Coronary artery (tissue), 2 donors: ENCODE measurements around the gene OTOG.

Experiments used
- DNase-seq: peaks from one replicate; pipeline ENCODE4 v3.0.0-alpha.2; 2017; ENCODE audit warnings: low spot score
- H3K27ac ChIP-seq, 2 donors: fragments of 200-600 bp; sonication (generic); one replicate each; pipeline ENCODE4 v1.5.1; 2016 to 2019
- H3K4me3 ChIP-seq: fragments of 200-600 bp; sonication (generic); 2 replicates; pipeline ENCODE4 v1.5.1; 2016; ENCODE audit warnings: mild to moderate bottlenecking, moderate library complexity
- CTCF ChIP-seq: fragments of 200-600 bp; sonication (generic); IDR thresholded peaks from one replicate; pipeline ENCODE4 v1.5.1; 2019; ENCODE audit warnings: antibody characterized with exemption

Gene OTOG

DNA sequence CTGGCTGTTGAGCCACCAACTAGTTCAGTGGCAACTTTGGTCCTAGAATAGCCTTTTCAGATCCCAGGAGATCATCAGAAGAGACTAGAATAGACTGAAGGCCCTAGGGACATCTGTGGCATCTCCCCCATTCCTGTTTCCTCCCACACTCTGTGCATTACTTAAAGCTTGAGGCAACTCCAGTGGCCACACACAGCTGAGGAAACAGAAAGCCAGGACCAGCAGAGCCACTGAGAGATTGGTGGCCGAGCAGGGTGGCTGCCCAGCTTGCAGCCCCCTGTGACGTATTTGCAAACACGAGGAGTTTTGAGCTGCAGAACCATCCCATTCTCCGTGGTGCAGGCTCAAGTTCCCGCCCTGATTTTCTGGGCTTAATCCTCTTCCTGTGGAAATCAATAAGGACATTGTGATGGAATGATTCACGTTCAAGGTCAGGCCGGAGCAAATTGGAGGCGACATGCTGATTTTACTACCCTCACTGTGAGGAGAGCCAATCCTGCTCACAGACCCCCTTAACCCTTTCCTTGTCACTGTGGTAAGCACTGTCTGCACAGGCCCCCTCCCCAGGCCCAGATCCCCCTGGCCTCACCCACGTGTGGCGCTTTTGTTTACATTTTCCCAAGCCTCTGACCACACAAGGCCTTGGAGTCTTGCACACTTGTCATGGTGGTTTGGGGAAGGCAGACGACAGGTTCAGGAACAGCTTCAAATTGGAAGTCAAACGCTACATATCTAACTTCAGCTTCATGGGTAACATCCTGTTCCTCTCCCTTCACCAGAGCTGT is 103.3 kb downstream of the OTOG start:
- Histone ChIP-seq H3K4me3 (no peak overlapping the region), H3K27ac (no peak overlapping the region)
- no peak for TF ChIP-seq CTCF
- DNase-seq: no peak

DNA sequence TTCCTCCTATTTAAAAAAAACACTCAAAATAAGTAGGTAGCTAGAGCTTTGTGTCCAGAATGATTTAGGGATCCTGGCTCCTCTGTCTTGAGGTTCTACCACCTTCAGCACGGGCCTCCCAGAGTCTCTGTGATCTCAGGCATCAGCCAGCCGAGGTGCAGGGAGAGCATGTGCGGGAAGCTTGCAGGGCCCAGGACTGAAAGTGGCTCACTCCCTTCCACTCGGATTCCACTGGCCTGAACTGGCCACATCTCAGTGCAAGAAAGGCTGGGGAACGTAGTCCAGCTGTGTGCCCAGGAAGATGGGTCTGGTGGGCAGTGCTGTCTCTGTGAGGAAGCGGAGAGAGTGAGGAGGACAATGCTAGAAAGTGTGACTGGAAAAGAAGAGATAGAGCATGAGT is 104.0 kb downstream of the OTOG start:
- DNase-seq: no peak
- Histone ChIP-seq H3K27ac (no peak overlapping the region), H3K4me3 (no peak overlapping the region)
- no peak for TF ChIP-seq CTCF

- no peak for DNase-seq
- no peak for TF ChIP-seq CTCF
- no peak overlapping the region for H3K4me3 ChIP-seq
- H3K27ac ChIP-seq: no peak overlapping the region
Observed at GRCh38 chr11:17651681-17652080, 104.6 kb downstream of the OTOG start.

DNA sequence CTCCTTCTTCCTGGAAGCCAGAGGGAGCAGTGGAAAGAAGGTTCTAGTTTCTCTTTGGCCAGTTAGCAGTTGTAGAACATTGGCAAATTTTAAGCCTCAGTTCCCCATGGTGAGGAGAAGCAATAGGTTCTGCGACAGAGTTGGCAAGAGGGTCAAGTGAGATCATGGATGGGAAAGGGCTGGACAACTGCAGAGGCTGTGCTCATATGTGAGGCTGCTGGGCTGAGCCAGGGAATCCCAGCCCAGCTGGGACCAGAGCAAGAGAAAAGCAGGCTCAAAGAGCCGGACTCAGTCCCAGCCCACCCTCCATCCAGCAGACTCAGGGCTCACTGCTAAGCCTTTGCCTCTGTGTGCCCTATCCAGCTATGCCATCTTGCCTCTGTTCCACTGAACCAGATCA is 105.5 kb downstream of the OTOG start:
- DNase-seq: no peak
- TF ChIP-seq CTCF: no peak
- Histone ChIP-seq H3K27ac (no peak overlapping the region), H3K4me3 (no peak overlapping the region)

GRCh38 chr11:17653611-17654010 is 106.6 kb downstream of the OTOG start:
- no peak overlapping the region for H3K4me3 ChIP-seq
- no peak overlapping the region for H3K27ac ChIP-seq
- TF ChIP-seq CTCF: no peak
- DNase-seq: no peak

DNA sequence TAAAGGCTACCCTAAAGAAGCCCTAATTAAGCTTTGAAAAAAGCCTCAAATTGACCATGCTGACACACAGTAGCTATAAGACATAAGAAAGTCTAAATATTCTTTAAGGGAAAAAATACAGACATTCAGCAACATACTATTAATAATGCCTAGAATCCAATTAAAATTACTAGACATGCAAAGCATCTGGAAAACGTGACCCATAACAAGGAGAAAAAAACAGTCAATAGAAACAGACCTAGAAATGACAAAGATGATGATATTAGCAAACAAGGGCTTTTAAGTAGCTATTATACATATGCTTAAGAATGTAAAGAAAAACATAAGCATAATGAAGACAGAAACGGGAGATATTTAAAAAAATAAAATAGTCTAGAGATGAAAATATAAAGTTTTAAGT is 108.6 kb downstream of the OTOG start:
- Histone ChIP-seq H3K4me3 (no peak overlapping the region), H3K27ac (no peak overlapping the region)
- no peak for DNase-seq
- no peak for TF ChIP-seq CTCF

DNA sequence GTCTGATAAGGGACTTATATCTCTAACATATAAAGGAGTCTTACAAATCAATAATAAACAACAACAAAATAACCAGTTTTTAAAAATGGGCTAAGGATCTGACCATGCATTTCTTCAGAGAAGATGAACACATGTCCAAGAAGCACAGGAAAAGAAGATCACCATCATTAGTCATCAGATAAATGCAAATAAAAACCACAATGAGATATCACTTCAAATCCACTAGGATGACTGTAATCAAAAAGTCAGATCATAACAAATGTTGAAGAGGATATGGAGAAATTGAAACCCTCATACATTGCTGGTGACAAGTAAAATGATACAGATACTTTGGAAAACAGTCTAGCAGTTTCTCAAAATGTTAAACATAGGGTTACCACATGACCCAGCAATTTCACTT is 111.2 kb downstream of the OTOG start:
- DNase-seq: no peak
- no peak overlapping the region for H3K27ac ChIP-seq
- TF ChIP-seq CTCF: no peak
- H3K4me3 ChIP-seq: no peak overlapping the region
